ENCODE measurements around the gene KLF6.

GRCh38 chr10:3806603-3807002 lies 21.6 kb upstream of the KLF6 start:
- no peak for TF ChIP-seq CTCF (IDR thresholded peaks at IDR 0.05)
- TF ChIP-seq POLR2A (IDR thresholded peaks at IDR 0.05), result no peak

Measured in heart left ventricle (tissue), 13 donors.